GM12874 (cell line): Measurements from ENCODE around the gene FAU.

Experiments
- CTCF ChIP-seq: IDR thresholded peaks from 2 replicates; pipeline ENCODE4 v1.5.1; 2011; ENCODE audit warnings: low read depth, mild to moderate bottlenecking, control low read depth, low read length, moderate library complexity; ENCODE audit not compliant: insufficient read depth

The FAU gene

DNA sequence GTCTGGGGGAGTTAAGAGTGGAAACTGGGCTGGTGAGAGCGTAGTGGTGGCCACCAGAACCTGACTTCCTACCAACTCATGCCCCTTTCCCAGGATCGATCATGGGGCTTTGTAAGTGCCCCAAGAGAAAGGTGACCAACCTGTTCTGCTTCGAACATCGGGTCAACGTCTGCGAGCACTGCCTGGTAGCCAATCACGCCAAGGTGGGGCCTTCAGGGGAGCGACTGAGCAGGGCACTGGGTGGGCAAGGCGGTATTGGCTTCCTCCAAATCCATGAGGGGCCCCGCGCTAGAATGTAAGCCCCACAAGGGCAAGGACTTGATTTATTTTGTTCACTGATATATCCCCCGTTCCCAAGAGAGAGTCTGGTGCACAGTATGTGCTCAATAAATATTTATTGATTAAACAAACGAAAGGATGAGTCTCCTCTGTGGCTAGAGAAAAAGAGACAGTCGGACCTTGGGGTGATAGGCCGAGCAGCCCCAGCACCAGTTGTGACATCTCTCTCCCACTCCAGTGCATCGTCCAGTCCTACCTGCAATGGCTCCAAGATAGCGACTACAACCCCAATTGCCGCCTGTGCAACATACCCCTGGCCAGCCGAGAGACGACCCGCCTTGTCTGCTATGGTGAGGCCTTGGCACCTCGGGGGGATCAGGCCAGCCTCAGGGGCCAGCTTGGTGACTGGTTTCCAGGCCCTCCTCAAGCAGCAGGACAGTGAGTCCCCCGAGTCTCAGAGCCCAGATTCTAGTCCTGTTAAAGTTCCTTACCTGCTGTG is 37.1 kb downstream of the FAU start:
- no peak for TF ChIP-seq CTCF

DNA sequence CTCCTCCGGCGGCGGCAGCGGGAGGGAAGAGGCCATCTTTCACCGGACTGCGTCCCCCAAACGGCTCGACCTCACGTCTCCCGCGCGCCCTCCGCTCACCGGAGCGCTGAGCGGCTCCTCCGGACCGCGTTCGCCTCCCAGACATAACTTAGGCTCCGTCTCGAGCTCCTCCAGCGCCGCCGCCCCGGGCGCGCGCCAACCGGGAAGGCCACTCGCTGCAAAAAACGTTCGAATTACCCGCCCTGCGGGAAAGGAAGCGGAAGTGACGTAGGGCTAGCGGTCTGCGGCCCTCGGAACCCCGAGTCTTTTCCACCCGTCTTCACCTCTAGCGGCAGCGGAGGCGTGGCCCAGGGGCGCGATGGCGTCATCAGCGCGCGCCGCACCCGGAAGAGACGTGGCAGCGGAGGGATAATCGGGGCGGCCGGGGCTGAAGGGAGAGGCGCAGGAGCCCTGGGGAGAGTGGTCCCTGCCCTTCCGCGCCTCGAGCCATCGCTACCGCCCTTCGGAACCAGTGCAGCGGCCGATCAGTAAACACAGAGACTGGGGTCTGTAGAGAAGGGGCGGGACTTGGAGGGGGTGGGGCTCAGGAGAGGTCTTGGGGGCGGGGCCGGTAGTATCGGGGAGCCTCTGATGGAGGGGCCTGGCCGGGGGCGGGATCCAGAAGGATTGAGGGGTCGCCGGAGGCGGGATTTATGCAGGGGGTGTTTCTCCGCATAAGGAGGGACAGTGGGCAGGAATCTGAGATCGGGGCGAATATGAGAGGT is 37.9 kb downstream of the FAU start, which contains the start of the genes CDCA5 and ZFPL1:
CDCA5 (minus strand) TSS at position 207 of the 764 bp plus-strand sequence; CDS start at position 145, 62 bp downstream.
ZFPL1 (plus strand) TSS at position 389 of the 764 bp plus-strand sequence. CDS start 477 bp downstream, outside the sequence.
- TF ChIP-seq CTCF: no peak

DNA sequence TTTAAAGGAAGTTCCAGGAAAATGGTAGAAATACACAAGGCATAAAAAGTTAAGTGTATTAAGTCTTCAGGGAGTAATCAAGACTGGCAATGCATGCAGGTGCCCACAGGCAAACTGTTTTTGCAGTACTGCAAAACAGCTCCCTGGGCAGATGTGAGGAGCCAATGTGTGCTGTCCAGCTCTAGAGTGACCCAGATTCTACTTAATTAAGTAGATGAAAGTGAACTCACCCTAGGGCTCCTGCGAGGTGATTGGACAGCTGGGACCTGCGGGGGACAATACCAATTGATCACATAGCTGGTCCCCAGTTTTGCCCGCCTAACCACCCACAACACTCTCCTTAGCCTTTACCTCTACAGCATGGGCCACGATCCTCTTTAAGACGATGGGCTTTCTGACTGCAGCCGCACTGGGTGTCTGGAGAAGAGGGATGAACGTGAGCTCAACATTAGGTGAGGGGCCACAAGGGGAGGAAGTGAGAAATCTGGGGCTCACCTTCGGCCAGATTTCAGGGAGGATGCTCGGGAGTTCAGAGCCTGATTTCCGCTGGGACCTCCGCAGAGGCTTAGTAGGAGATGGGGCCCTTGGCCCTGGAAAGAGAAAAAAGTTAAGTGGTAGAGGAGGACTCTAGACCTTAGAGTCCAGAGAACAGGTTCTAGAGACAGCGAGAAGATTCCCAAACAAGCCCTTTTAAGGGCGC is 38.6 kb downstream of the FAU start:
- no peak for TF ChIP-seq CTCF

GRCh38 chr11:65078786-65079342 is 43.1 kb downstream of the FAU start:
- no peak for TF ChIP-seq CTCF

GRCh38 chr11:65078151-65078550 is 43.8 kb downstream of the FAU start:
- TF ChIP-seq CTCF: peak; percentile 86

DNA sequence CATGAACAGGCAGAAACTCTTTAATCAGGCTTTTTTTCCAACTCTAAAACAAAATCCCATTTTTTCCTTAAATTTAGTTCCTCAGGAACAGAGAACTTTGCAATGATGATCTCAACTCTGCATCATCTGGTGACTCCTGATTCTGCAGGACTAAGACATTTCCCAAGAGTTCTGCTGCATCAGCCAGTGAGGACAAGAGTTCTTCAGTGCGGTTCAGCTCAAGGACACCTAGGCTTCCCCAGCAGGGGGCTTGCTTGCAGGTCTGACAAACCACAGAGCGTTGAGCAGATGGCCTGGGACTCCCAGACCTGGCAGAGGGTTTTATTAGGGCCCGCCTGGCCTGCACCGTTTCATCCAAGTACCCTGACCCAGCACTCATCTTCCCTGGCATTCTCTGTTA is 44.5 kb downstream of the FAU start:
- TF ChIP-seq CTCF: no peak

- TF ChIP-seq CTCF: no peak
Observed at GRCh38 chr11:65072631-65072966, 49.3 kb downstream of the FAU start.
